Measurements from ENCODE around the gene HAP1.
"Not testable (repeated sequence)": the region's sequence is repeated elsewhere in the genome, so short reads cannot be mapped to it uniquely, and the experiment has no call there.

The HAP1 gene

GRCh38 chr17:41734139-41734948, at the start of gene HAP1:
TSS of gene HAP1 (minus strand) at chr17:41734643. CDS start at chr17:41734634, 9 bp downstream.
- in situ Hi-C loops (cut with HindIII; ENCODE audit: low sequenced_read_pairs): no loop called here

- in situ Hi-C loops (cut with HindIII; ENCODE audit: low sequenced_read_pairs): no loop called here
Observed at GRCh38 chr17:41782142-41782541, 47.7 kb upstream of the HAP1 start.

GRCh38 chr17:41781404-41782110, 47.1 kb upstream of the HAP1 start:
- in situ Hi-C loops (cut with HindIII; ENCODE audit: low sequenced_read_pairs): no loop called here

GRCh38 chr17:41779954-41780353, 45.5 kb upstream of the HAP1 start:
- in situ Hi-C loops (cut with HindIII; ENCODE audit: low sequenced_read_pairs): no loop called here

- in situ Hi-C loops (cut with HindIII; ENCODE audit: low sequenced_read_pairs): no loop called here
Observed at GRCh38 chr17:41777574-41778188, 43.2 kb upstream of the HAP1 start.

GRCh38 chr17:41777157-41777573, 42.7 kb upstream of the HAP1 start:
- in situ Hi-C loops (cut with HindIII; ENCODE audit: low sequenced_read_pairs): no loop called here

- in situ Hi-C loops (cut with HindIII; ENCODE audit: low sequenced_read_pairs): not testable (repeated sequence)
Observed at GRCh38 chr17:41776262-41776900, 41.9 kb upstream of the HAP1 start.

GRCh38 chr17:41775394-41776226, 41.2 kb upstream of the HAP1 start:
- in situ Hi-C loops (cut with HindIII; ENCODE audit: low sequenced_read_pairs): no loop called here

GRCh38 chr17:41773731-41774193, 39.3 kb upstream of the HAP1 start:
- in situ Hi-C loops (cut with HindIII; ENCODE audit: low sequenced_read_pairs): no loop called here

GRCh38 chr17:41773190-41773588, 38.7 kb upstream of the HAP1 start:
- in situ Hi-C loops (cut with HindIII; ENCODE audit: low sequenced_read_pairs): no loop called here

- in situ Hi-C loops (cut with HindIII; ENCODE audit: low sequenced_read_pairs): no loop called here
Observed at GRCh38 chr17:41772586-41773189, 38.2 kb upstream of the HAP1 start.

GRCh38 chr17:41772218-41772585, 37.8 kb upstream of the HAP1 start:
- in situ Hi-C loops (cut with HindIII; ENCODE audit: low sequenced_read_pairs): no loop called here

GRCh38 chr17:41771389-41772206, 37.2 kb upstream of the HAP1 start:
- in situ Hi-C loops (cut with HindIII; ENCODE audit: low sequenced_read_pairs): no loop called here

GRCh38 chr17:41769985-41770384, 35.5 kb upstream of the HAP1 start:
- in situ Hi-C loops (cut with HindIII; ENCODE audit: low sequenced_read_pairs): no loop called here

- in situ Hi-C loops (cut with HindIII; ENCODE audit: low sequenced_read_pairs): no loop called here
Observed at GRCh38 chr17:41769346-41769862, 35.0 kb upstream of the HAP1 start.

GRCh38 chr17:41768682-41769288, 34.3 kb upstream of the HAP1 start:
- in situ Hi-C loops (cut with HindIII; ENCODE audit: low sequenced_read_pairs): no loop called here

GRCh38 chr17:41767324-41768042, 33.0 kb upstream of the HAP1 start:
- in situ Hi-C loops (cut with HindIII; ENCODE audit: low sequenced_read_pairs): no loop called here

GRCh38 chr17:41766135-41766534, 31.7 kb upstream of the HAP1 start:
- in situ Hi-C loops (cut with HindIII; ENCODE audit: low sequenced_read_pairs): no loop called here

All from endothelial cell of hepatic sinusoid (primary cell).